HepG2 (cell line): ENCODE data around the gene PEX13. TPM values are rescaled to one million over a fixed set of nuclear protein-coding genes. Genes with fewer than 3 reads are reported as not detected.

Experiments
- DRAP1 ChIP-seq: IDR thresholded peaks from 2 replicates; pipeline ENCODE4 v1.6.1; 2016; ENCODE audit warnings: missing genetic modification reagents, missing compliant biosample characterization
- ELF4 ChIP-seq: sonication (generic); formaldehyde crosslinking; IDR thresholded peaks from 2 replicates; pipeline ENCODE4 v1.5.0; 2020; ENCODE audit warnings: missing genetic modification reagents, mild to moderate bottlenecking, moderate library complexity, borderline replicate concordance
- GZF1 ChIP-seq: sonication (generic); formaldehyde crosslinking; IDR thresholded peaks from 2 replicates; pipeline ENCODE4 v1.5.1; 2020; ENCODE audit warnings: mild to moderate bottlenecking, missing genetic modification reagents
- HNRNPL ChIP-seq: fragments of 200-400 bp; formaldehyde crosslinking; IDR thresholded peaks from 2 replicates; pipeline ENCODE4 v1.6.1; 2017; ENCODE audit warnings: mild to moderate bottlenecking, low read depth, low read length
- IRF2 ChIP-seq: IDR thresholded peaks from 2 replicates; pipeline ENCODE4 v1.6.1; 2018; ENCODE audit warnings: missing genetic modification reagents, missing compliant biosample characterization
- KLF12 ChIP-seq: sonication (generic); formaldehyde crosslinking; IDR thresholded peaks from 2 replicates; pipeline ENCODE4 v1.4.0; 2020; ENCODE audit warnings: missing genetic modification reagents, borderline replicate concordance
- MEIS2 ChIP-seq: sonication (generic); formaldehyde crosslinking; IDR thresholded peaks from 2 replicates; pipeline ENCODE4 v1.9.0; 2021; ENCODE audit warnings: mild to moderate bottlenecking, missing genetic modification reagents
- MIER2 ChIP-seq: IDR thresholded peaks from 2 replicates; pipeline ENCODE4 v1.6.1; 2016; ENCODE audit warnings: missing biosample characterization, missing genetic modification reagents
- MLXIP ChIP-seq: sonication (generic); formaldehyde crosslinking; IDR thresholded peaks from 2 replicates; pipeline ENCODE4 v1.9.0; 2021; ENCODE audit warnings: missing genetic modification reagents, borderline replicate concordance
- RNF2 ChIP-seq: fragments of 450-650 bp; conservative IDR thresholded peaks from 2 replicates; pipeline ENCODE4 v1.6.1; 2016; ENCODE audit warnings: low read depth
- SMAD1 ChIP-seq: sonication (generic); formaldehyde crosslinking; IDR thresholded peaks from 2 replicates; pipeline ENCODE4 v1.4.0; 2020; ENCODE audit warnings: missing genetic modification reagents, low read depth, mild to moderate bottlenecking, borderline replicate concordance
- SNAI1 ChIP-seq: sonication (generic); formaldehyde crosslinking; IDR thresholded peaks from 2 replicates; pipeline ENCODE4 v1.5.0; 2020; ENCODE audit warnings: mild to moderate bottlenecking, missing genetic modification reagents, borderline replicate concordance
- ZKSCAN5 ChIP-seq: sonication (generic); formaldehyde crosslinking; IDR thresholded peaks from 2 replicates; pipeline ENCODE4 v1.5.1; 2020; ENCODE audit warnings: mild to moderate bottlenecking, missing genetic modification reagents
- ZNF225 ChIP-seq: sonication (generic); formaldehyde crosslinking; IDR thresholded peaks from 2 replicates; pipeline ENCODE4 v1.4.0; 2020; ENCODE audit warnings: mild to moderate bottlenecking, missing genetic modification reagents
- ZNF234 ChIP-seq: sonication (generic); formaldehyde crosslinking; conservative IDR thresholded peaks from 2 replicates; pipeline ENCODE4 v1.5.1; 2020; ENCODE audit warnings: mild to moderate bottlenecking, missing genetic modification reagents
- ZNF276 ChIP-seq: sonication (generic); formaldehyde crosslinking; IDR thresholded peaks from 2 replicates; pipeline ENCODE4 v1.4.0; 2020; ENCODE audit warnings: mild to moderate bottlenecking, low read depth, missing genetic modification reagents
- ZNF33B ChIP-seq: sonication (generic); formaldehyde crosslinking; IDR thresholded peaks from 2 replicates; pipeline ENCODE4 v1.5.1; 2020; ENCODE audit warnings: mild to moderate bottlenecking, missing genetic modification reagents
- ZNF432 ChIP-seq: sonication (generic); formaldehyde crosslinking; IDR thresholded peaks from 2 replicates; pipeline ENCODE4 v1.5.0; 2020; ENCODE audit warnings: missing genetic modification reagents, mild to moderate bottlenecking, borderline replicate concordance
- ZNF703 ChIP-seq: sonication (generic); formaldehyde crosslinking; IDR thresholded peaks from 2 replicates; pipeline ENCODE4 v1.5.1; 2020; ENCODE audit warnings: missing genetic modification reagents, mild to moderate bottlenecking, moderate library complexity, borderline replicate concordance
- ZNF710 ChIP-seq: sonication (generic); formaldehyde crosslinking; IDR thresholded peaks from 2 replicates; pipeline ENCODE4 v1.5.0; 2020; ENCODE audit warnings: mild to moderate bottlenecking, missing genetic modification reagents, borderline replicate concordance
- ZNF724P ChIP-seq: sonication (generic); formaldehyde crosslinking; IDR thresholded peaks from 2 replicates; pipeline ENCODE4 v1.8.0; 2022; ENCODE audit warnings: missing genetic modification reagents, borderline replicate concordance
- ZNF737 ChIP-seq: sonication (generic); formaldehyde crosslinking; IDR thresholded peaks from 2 replicates; pipeline ENCODE4 v1.5.0; 2020; ENCODE audit warnings: missing genetic modification reagents, mild to moderate bottlenecking, borderline replicate concordance
- polyA plus RNA-seq, 8 experiments: library from polyadenylated mRNA; depleted of rRNA in 3 of 8; stranded (reverse) in 7 of 8; unstranded in 1 of 8; fragments of >200 nt; fragmentation: Illumina TruSeq in 4 of 8; extraction: Trizol in 4 of 8; gene quantifications; 2 replicates each; pipeline versions ENCODE4 v1.2.1 to v1.2.3, GENCODE V29; 2011 to 2016; ENCODE audit warnings: low read depth in 4 of 8, missing spikeins in 1 of 8, mixed read lengths in 1 of 8; ENCODE audit not compliant: insufficient read depth in 1 of 8
- total RNA-seq, 5 experiments: library from RNA; depleted of rRNA; stranded (reverse); fragments of >200 nt; fragmentation: Illumina TruSeq; extraction: Trizol; gene quantifications; 2 replicates each; pipeline ENCODE4 v1.2.3, GENCODE V29; 2016; ENCODE audit warnings: low read depth in 1 of 5

PEX13 gene
- total and polyA plus RNA-seq, 2 of the 13 experiments (the other 11 are each of a cell fraction or from before 2014, with no cell fraction given) = 47.9 to 75.9 TPM

GRCh38 chr2:61017556-61018317, at the start of gene PEX13, which contains the start of gene PUS10 (continued):
- TF ChIP-seq IRF2 (CRISPR knock-in tag) (peak; percentile 92), ZNF234 (CRISPR knock-in tag) (0 out of 2 replicates have a peak, but pooled peaks have one; percentile 45), SMAD1 (no peak), RNF2 (no peak), MLXIP (CRISPR knock-in tag) (peak; percentile 46), ZNF724P (CRISPR knock-in tag) (peak; percentile 9; the same call in 1 of the 2 replicates), ZNF276 (peak; percentile 45; the same call in 1 of the 2 replicates), GZF1 (no peak), MIER2 (0 out of 2 replicates have a peak, but pooled peaks have one; percentile 70), KLF12 (CRISPR knock-in tag) (peak; percentile 90), DRAP1 (CRISPR knock-in tag) (no peak; the same call in 1 of the 2 replicates), ELF4 (CRISPR knock-in tag) (peak; percentile 97), ZNF432 (CRISPR knock-in tag) (no peak), ZNF703 (CRISPR knock-in tag) (no peak; the same call in 1 of the 2 replicates), ZNF737 (CRISPR knock-in tag) (0 out of 2 replicates have a peak, but pooled peaks have one; percentile 24), ZKSCAN5 (no peak), ZNF710 (CRISPR knock-in tag) (peak; percentile 78; the same call in 1 of the 2 replicates), SNAI1 (CRISPR knock-in tag) (no peak; the same call in 1 of the 2 replicates), MEIS2 (CRISPR knock-in tag) (peak; percentile 86; the same call in 1 of the 2 replicates), HNRNPL (peak; percentile 90), ZNF225 (CRISPR knock-in tag) (peak; percentile 48; the same call in 1 of the 2 replicates), ZNF33B (CRISPR knock-in tag) (0 out of 2 replicates have a peak, but pooled peaks have one; percentile 10)
